NCI-H748 (cell line): ENCODE data around the gene RFX1.
"Not testable (repeated sequence)": the region's sequence is repeated elsewhere in the genome, so short reads cannot be mapped to it uniquely, and the experiment has no call there.

Experiments
- DNase-seq: peaks from one replicate; lab custom pipeline; 2025; ENCODE audit not compliant: unreplicated experiment; lab: John Stamatoyannopoulos, UW

Gene RFX1

GRCh38 chr19:13937479-13938300, 68.4 kb downstream of the RFX1 start:
- no peak for DNase-seq

DNA sequence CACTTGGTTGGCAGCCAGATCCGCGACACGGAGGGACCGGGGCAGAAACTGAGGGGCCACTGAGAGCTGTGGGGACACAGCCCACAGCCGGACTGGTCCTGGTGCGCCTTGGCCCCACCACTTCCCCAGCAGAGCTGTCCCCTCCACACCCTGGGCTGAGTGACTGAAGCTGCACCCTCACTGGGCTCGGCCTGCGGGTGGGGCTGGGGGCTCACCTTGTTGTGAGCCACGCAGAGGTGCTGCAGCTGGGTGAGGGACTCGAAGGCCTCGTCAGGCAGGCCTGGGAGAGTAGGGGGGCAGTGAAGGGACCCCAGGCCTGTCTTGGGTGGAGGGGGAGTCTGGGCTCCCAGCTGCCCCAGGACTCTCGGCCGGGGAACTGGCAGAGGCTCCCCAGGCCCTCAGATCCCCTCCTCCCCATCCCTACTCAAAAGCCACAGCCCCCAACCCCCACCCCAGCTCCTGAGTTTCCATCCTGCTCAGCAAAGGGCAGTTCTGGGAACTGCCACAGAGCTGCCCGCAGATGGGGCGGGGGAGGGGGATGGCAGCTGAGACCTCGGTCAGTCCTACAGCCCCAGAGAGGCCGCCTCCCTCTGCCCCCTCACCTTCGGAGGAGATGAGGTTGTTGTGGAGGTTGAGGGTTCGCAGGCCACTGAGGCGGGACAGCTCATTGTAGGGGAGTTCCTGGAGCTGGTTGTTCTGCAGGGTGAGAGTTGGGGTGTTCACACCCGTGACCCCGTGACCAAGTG, 70.2 kb downstream of the RFX1 start:
- no peak for DNase-seq

DNA sequence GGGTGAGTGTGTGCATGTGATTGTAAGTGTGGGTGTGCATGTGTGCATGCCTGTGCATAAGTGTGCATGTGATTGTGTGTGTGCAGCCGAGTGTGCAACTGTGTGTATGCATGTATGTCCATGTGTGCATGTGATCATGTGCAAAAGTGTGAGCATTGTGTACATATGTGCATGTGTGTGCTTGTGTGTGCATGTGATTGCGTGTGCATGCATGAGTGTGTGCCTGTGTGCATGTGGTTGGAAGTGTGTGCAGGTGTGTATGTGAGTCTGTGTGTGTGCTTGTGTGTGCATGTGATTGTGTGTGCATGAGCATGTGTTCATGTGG, 71.4 kb downstream of the RFX1 start:
- DNase-seq: no peak

GRCh38 chr19:13932911-13933393, 73.2 kb downstream of the RFX1 start:
- peak; percentile 3 for DNase-seq

GRCh38 chr19:13932149-13932637, 73.9 kb downstream of the RFX1 start:
- DNase-seq: no peak

GRCh38 chr19:13931391-13932148, 74.5 kb downstream of the RFX1 start:
- no peak for DNase-seq

- no peak for DNase-seq
Observed at GRCh38 chr19:13930402-13930801, 75.7 kb downstream of the RFX1 start.

- peak; percentile 12 for DNase-seq
Observed at GRCh38 chr19:13929956-13930355, 76.2 kb downstream of the RFX1 start.

DNA sequence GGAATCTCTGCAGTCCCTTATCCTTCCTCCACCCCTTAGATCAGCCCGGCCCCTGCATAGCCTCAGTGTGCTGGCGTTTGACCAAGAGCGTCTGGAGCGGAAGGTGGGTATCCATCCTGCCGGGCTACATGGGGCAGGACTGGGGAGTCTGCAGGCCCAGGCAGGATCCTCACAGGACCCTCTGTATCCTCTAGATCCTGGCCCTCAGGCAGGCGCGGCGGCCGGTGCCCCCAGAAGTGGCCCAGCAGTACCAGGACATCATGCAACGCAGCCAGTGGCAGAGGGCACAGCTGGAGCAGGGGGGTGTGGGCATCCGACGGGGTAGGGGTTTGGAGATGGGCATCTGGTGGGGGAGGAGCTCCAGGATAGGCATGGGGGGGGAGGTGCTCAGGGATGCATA, 76.8 kb downstream of the RFX1 start:
- no peak for DNase-seq

GRCh38 chr19:13926715-13927114, 79.4 kb downstream of the RFX1 start:
- DNase-seq: no peak

DNA sequence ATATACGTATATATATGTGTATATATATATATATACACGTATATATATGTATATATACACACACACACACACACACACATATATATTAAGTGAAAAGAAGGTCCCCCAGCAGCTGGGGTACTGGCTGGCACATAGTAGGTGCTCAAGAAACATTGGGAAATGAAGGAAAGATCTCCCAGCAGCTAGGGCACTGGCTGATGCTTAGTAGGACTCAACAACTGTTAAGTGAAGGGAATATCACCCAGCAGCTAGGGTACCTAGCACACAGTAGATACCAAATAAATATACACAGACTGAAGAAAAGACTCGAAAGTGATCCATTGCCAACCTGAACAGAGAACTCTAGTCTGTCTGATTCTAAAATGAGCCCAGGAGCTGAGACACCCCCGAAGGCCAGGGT, 80.1 kb downstream of the RFX1 start:
- DNase-seq: no peak

- DNase-seq: no peak
Observed at GRCh38 chr19:13923194-13923987, 82.7 kb downstream of the RFX1 start.

- DNase-seq: not testable (repeated sequence)
Observed at GRCh38 chr19:13922118-13922517, 84.0 kb downstream of the RFX1 start.

DNA sequence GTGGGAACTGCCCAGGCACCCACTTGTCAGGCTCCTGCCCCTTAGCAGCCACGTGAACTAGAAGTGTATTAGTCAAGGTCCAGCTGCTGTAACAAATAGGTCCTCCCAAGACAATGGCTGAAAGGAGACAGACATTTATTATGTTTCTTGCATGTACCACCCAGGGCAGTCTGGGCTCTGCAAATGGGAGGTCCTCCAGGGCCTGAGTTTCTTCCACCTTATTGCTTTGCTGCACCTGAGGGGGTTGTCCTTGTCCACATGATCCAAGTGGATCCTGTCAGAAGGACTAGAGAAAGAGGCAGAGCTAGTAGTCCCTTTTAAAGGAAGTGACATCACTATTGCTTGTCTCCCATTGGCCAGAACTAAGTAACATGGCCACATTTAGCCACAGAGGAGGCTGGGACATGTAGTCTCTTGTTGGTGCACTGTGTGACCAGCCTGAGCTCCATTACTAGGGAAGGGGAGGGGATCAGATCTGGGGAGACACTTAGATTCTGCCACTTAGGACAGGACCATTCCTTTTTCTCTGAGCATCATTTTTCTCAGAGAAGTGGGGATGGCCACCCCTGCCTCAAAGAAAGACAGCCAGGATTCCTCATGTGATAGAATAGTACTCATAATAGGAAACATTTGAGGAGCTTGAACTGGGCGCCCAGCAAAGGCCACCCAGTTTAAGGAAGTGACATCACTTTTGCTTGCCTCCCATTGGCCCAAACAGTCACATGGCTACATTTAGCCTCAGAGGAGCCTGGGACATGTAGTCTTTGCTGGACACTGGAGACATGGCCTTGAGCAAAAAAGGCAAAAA, 85.0 kb downstream of the RFX1 start:
- peak; percentile 16 for DNase-seq

- no peak for DNase-seq
Observed at GRCh38 chr19:13920524-13920923, 85.6 kb downstream of the RFX1 start.

DNA sequence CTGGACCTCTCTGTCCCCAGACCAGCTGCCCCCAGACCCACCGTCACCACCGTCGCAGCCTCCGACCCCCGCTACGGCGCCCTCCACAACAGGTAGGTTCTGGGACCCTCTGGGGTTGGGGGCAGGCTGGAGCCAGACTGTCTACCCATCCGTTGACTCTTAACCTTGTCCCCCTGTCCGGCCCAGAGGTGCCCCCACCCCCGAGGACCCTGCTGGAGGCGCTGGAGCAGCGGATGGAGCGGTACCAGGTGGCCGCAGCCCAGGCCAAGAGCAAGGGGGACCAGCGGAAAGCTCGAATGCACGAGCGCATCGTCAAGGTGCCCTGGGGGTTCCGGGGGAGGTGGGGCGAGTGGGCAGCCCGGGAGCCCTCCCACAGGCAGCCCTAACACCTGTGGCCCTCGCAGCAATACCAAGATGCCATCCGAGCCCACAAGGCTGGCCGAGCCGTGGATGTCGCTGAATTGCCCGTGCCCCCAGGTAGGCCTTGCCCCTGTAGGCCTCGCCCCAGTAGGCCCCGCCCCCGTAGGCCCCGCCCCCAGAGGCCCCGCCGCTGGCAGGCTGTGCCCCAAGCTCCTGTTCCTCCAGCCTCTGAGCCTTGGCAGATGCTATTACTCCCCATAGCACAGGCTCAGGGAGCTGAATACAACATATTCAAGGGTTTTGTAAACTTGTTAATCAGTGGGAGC, 87.3 kb downstream of the RFX1 start:
- DNase-seq: no peak

- no peak for DNase-seq
Observed at GRCh38 chr19:13917888-13918406, 88.2 kb downstream of the RFX1 start.

DNA sequence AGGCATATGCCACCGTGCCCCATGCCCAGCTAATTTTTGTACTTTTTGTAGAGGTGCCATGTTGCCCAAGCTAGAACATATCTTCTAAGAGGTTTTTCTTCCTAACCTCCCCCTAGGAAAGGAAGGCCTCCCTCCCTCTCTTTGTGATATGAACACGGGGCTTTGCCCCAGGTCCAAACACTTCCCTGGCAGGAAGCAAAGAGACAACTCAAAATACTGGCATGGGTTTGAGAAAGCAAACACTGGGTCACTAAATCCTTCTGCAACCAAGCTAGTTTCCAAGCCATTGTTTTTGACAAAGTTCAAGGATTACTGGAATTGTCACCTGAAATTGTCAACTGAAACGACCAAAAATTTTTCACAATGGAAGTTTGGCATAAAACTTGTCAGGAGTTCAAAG, 91.3 kb downstream of the RFX1 start:
- DNase-seq: no peak

- DNase-seq: no peak
Observed at GRCh38 chr19:13913352-13913751, 92.8 kb downstream of the RFX1 start.
